Measurements from ENCODE around the gene KLF12.

The KLF12 gene

DNA sequence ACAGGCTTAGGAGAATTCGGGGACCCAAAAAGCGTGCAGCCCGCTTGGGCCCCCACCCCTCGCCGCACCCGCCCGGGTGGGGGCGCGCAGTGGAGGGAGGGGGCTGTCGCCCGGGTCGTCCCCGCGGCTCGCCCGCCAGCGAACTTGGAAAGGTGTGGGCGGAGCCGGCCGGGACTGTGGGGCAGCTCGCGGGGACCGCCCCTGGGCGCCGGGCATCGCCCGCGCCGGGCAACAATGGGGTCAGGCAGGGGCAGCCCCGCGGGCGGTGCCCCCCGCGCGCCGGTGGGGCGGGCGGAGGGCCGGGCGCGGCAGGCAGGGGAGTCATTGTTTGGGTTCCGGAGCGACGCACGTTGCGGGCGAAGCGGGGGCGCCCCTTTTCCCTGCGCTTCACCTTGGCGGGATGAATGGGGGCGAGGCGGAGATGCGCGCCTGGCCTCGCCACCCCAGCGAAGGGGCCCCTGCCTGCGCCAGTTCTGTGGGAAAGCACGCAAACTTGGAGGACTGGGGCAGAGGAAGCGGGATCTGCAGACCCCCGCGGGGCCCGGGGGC is 647 bp upstream of the KLF12 start:
- DNase-seq, result peak; percentile 76 to 81

DNA sequence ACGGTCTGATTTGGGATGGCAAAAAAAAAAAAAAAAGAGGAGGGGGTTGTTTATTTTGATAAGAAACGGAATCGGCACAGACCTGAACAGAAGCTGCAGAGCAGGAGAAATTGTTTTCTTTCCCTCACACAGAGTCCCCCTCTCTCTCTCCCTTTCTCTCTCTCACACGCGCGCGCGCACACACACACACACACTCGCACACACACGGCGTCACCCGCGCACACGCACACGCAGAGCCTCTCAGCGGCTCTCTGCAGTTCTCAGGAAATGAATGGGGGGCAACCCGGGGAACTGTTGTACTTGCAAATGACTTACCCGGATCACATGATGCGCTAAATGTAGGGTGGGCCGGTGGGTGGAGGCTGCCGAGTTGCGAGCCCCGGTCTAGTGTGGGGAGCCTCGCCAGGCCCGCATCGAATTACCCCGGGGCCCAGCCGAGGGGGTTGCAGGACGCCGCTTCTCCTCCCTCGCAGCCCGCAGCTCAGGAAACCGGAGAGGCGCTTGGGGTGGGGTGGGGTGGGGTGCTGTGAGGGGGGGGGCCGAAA is 475 bp downstream of the KLF12 start:
- peak; percentile 81 to 85 for DNase-seq

DNA sequence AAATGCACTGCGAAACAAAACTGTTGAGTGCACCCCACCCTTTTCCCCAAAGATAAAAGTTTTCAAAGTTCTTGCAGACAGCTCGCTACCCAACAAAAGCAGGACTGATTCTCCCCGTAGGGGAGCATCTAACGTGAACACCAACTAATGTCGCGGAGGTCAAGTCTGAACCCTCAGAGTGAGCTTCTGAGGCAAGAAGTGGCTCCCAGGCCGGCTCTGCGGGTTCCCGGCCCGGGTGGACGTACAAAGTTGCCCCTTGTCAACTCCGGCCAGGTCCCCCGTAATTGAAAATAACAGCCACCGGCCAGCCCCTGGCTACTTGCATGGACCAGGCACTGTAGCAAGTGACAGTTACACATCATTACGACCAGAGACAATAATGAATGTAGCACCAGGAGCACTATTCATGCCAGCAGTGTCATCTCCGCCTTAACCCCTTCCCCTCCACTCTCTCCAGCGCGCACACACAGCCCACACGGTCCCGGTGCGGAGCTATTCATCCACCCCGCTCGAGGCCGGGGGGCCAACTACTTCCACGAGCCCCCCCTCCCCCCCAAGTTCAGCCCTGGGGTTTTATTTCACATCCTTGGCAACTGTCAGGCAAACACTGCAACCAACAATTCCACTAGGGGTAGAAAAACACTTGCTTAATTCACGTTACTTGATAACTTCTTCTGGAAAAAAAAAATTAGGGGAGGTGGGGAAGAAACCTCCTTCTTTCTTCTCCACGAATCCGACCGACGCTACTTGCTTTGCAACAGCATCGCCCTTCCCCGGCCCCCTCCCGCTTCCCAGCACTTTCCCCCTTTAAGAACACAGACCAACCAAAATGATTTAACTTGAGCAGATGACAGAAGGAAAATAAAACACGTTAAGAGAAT is 1.2 kb downstream of the KLF12 start:
- peak; percentile 44 to 54 for DNase-seq

DNA sequence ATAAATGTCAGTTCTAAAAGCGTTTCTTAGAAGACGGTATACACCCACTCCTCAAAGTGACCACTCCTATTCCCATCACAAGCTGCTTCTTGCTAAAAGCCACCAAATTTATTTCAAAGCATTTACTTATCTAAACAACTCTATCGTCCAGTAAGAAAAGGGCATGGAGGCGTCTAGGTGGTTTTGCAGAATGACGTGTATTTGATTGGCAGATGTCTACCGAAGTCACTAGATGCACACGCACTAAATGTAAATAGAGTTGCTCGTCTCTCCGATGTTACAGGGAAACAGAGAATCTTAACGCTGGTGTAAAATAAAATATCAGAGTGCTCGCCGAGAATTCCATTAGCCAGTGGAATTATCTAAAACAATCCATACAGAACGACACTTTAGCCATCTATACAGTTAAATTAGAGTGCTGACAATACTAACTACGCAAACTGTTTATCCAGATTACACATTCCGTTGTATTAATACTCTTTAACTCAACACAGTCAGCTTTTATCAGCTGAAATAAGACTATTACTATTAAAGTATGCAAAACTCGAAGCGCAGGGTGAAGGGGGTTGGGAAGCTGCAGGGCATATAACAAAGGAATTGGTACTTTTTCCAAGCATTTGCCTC is 1.9 kb downstream of the KLF12 start:
- DNase-seq, result peak in 1 of 2 experiments; percentile 47

DNA sequence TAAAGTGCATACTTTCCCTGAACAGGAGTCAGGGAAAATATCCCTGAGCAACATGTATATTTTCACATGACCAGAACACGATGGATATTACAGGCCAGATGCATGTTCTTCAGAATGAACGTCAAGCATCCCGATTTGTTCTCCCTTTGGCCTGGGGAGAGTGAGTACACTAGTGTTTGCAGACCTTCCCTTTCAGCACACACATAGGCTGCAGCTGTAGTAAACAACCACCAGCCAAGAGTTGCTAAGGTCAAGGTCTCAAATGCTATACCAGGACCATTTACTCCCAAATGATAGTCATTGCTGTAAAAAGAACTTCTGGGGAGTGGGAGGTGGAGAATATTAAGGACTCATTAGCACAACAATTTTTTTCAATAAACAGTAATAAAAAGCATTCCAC is 3.0 kb downstream of the KLF12 start:
- DNase-seq, result no peak

DNA sequence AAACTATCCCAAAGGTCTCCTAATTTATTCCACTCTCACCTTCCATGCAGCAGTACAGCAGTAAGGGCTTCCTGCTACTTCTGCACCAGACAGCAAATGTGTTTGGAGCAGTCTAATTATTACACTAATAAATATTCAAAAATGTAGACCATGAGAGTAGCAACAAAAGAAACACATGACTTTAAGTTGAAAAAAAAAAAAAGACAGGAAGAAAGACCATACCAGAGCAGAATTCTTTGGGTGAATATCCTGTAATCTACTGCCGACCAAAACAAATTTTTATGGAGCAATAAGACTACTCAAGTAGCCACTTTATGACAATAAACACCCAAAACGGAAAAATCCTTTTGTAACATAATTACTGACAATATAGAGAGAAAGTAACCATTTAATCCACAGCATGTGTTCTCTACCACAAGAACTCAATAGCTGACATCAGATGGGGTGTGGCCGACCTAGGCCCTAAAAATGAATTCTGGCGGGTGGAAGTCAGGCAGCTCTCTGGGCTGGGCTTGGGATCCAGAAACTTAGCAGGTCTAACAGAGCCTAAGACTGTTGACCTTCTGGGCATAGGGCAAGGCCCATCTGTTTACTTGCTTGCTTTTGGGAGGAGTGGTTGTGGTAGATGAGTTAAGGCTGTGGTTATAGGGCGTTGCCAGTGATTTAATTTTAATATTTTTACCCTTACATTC is 4.6 kb downstream of the KLF12 start:
- DNase-seq, result peak in 1 of 2 experiments; percentile 33

DNA sequence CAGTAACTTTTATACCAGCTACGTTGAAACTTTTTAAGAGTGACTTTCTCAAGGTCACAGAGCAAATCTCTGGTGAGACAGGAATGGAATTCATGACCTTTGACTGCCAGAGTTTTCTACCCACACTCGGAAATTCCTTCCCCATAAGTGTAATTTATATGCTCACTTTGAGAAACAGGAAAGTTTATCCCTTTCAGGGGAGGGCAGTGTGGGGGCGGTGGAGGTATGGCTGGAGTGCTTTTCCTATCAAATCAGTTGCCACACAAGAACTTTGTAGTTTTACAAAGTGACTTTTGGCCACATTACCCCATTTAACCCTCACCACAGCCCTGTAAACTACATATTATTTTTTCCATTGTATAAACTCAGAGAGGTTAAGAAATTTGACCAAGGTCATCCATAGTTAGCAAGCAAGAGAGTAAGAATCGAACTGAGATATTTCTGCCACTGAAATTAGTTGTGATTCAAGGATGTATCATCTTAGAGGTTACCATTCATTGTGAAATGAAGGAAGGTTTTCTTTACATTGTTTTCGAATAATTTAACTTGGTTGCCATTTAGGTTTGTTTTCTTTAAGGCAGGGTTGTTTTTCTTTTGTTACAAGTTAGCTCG is 5.9 kb downstream of the KLF12 start:
- DNase-seq, result peak; percentile 52 to 63

DNA sequence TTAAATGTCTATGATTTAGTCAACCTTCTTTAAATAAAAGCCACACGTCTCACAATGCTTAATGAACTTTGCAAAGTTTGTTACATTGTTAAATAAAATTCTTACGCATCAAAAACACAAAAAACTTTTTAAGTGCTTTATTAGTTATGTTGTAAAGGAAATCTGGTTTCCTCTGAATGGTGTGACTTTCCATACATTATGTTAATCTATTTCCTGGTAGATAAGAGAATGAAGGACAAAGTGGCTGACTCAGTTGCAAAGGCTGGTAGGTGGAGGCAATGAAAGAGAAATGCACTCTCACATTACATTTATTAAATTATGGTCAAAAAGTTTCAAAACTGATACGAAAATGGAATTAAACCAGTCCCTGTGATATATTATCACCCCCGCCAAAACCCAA is 15.9 kb downstream of the KLF12 start:
- DNase-seq, result no peak

DNA sequence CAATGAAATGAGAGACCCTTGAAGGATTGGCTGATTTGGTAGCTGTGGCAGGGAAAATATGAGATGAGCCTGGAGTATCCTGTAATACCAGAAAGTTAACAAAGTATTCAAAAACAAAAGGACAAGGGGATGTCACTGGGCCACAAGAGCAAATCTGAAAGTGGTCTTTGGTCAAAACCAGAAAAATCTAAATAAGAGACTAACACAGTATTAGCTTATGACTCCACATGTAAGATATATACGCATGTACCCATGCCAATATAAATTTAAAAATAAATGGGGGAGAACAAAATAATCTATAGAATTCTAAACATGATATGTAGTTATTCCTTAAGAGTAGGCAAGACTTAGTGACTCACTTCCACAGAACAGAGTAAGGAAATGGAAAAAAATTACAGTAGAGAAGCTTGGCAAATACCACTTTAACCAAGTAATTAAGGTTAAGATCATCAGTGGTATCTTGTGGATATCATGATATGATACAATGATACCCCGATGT is 16.9 kb downstream of the KLF12 start:
- no peak for DNase-seq

DNA sequence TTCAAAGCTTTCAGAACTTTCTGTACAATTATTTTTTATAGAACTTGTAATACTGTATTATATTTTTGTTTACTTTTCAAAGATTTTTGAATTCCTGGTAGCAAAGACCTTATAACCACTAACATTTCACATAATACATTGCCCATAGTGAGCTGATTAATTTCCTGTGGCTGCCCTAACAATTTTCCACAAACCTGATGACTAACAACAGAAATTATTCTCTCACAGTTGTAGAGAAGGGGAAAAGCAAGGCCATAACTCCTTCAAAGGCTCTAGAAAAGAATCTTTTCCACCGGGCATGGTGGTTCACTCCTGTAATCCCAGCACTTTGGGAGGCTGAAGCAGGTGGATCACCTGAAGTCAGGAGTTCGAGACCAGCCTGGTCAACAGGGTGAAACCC is 19.1 kb downstream of the KLF12 start:
- DNase-seq, result no peak

DNA sequence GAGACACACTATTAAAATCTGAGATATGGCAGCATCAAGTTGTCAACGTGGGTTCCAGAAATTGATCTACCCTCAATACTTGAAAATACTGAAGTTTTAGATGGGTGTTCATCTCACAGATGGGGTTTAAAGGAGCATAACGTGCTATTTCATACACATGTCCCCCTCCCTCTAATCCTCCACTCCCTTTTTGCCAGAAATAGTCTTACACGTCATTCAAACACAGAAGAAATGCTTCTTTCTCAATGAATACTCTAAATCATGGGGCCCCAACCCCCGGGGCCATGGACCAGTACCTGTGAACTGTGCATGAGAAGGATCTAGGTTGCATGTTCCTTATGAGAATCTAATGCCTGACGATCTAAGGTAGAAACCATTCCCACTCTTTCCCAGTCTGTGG is 19.6 kb downstream of the KLF12 start:
- DNase-seq, result no peak

DNA sequence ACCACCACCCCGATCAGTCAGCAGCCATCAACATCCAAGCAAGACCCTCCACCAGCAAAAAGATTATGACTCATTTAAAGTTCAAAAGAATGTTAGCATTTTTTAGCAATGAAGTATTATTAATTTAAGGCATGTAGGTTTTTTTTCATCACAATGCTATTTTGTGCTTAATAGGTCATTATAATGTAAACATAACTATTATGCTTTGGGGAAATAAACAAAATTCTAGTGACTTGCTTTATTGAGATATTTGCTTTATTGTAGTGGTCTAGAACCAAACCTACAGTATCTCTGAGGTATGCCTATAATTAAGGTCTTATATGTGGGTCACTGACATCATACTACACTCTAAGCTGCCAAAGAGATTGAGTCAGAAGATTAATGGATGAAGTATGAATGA is 20.0 kb downstream of the KLF12 start:
- no peak for DNase-seq

DNA sequence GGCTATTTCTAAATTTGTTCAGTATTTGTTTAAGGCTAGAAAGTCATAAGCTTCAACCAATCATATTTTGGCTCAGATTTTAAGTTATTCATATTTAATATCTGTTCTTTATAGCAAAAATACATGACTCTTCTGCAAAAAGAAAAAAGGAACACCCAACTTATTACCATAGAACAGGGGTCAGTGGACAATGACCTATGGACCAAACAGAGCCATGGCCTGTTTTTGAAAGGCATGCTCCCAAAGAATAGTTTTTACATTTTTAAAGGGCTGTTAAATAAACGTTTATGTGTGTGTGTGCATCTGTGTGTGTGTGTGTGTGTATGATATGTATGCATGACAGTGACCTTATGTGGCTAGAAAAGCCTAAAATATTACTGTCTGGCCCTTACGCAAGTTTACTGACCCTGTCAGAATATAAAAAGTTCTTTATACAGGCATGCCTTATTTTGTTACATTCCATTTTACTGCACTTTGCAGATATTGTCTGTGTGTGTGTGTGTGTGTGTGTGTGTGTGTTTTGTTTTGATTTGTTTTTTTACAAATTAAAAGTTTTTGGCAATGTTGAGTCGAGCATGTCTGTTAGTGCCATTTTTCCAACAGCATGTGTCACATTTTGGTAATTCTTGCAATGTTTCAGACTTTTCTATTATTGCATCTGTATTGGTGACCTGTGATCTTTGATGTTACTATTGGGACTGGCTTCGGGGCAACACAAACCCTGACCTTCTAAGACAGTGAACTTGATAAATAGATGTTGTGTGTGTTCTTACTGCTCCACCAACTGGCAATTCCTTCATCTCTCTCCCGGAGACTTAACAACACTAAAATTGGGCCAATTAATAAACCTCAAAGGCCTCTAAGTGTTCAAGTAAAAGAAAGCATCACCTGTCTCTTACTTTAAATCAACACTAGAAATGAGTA is 22.0 kb downstream of the KLF12 start:
- DNase-seq, result no peak

DNA sequence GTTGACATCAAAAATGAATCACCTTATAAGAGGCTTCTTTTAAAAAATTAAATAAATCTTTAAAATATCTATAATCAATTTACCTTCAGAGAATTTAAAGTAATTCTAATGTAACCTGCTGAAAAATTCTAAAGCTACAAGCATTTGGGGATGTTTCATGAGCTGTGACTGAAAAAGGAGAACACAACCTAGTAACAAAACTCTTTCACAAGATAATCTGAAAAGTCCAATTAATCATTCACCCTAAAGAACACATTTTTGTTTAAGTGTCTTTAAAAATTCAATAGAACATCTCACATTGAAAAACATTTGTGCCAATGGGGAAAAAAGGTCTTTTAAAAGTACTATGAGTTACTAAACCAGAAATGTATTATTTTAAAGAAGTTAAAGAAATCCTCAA is 22.8 kb downstream of the KLF12 start:
- no peak for DNase-seq

DNA sequence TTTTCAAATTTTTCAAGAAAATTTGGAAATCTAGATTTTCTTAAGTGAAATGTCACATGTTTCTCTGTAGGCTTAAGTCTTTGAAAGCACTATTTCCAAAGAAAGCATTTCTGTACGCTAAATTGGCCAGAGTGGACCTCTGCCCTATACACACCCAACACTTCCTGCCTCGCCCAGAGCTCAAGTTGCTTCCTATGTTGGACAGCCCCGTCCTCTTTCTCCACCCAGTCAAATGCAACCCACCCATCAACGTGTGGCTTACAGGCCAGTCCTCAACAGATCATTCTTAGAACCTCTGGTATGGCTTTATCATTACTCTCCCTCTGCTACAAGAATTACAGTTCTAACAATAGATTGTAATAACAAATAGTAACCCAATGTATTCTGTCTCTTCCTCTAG is 24.2 kb downstream of the KLF12 start:
- DNase-seq, result no peak

DNA sequence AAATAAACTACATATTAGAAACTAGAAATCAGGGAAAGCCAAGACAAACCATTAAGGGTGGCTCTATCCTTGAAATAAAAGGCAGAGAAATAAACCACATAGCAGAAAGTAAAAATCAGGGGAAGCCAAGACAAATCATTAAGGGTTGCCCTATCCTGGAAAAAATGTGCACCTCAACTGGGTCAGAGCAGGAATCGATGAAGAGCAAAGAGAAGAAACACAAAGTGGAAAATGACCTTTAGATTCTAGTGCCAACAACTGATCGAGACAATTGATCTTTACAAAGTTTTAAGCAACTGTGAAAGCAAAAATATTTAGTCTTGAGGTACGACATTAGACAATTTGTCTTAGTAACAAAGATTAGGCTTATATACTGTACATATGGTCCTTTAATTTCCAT is 26.6 kb downstream of the KLF12 start:
- no peak for DNase-seq

DNA sequence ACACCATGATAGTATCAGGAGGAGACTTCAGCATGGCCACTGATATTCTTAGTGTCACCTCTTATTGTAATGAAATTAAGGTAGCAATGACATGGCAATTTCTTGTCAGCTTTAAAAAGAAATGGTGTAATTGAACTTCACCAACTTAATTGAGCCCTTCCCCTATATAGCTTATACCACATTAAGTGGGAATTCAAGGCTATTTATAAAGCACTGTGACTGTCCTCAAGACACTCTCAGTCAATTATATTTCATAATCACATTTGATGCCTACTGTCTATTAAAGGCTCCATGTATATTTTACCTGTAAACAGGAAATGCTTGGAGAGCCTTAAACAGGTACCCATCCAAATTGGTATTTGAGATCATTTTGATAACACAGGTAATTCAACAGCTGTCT is 28.3 kb downstream of the KLF12 start:
- DNase-seq, result no peak

DNA sequence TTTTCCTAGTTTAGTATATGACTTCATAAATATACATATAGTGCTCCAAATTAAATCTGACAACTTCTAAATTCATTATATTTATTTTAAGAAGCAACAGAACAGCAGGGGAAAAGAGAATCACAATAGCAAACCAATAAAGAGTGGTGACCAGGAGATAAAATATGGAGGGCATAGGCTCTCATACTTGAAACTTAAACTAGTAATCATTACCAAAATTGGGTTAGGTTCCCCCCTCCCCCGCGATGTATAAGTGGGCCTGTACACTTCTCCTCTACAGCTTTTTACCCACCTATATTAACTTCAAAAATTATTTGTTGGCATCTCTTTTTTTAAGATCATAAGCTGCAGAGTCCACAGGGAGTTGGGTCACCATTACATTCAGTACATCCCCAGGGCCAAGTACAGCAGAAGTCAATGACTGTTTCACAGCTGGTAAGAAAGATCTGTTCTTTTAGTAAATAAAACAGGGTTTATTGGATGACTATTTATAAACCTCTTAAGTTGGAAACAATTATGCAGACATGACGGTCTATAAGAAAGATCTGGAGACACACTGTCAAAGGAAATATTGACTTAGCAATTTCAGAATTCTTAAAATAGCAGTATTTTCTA is 29.4 kb downstream of the KLF12 start:
- DNase-seq, result no peak

DNA sequence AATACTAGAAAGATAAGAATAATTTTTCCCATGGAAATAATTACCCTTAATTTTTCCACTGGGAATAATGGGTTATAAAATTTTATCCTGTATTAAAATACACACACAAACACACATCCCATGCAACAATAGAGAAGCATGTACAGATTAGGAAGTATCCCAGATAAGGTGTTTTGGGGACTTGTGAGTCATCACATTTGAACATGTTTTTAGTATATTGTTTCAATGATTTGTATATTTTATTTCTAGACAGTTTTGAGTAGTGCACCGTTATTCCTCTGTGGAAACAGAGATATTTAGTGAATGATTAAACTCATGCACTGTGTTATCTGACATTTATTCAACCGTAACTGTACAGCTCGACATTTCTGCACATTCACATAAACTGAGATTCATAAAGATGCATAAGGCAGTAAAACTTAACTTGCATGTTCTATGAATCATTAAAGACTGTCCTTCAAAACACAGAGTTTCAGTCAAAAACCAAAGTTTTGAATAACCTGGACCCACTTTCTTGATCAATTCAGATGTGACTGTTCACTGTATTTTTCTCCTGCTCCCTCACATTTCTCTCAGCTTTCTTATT is 30.1 kb downstream of the KLF12 start:
- no peak for DNase-seq

DNA sequence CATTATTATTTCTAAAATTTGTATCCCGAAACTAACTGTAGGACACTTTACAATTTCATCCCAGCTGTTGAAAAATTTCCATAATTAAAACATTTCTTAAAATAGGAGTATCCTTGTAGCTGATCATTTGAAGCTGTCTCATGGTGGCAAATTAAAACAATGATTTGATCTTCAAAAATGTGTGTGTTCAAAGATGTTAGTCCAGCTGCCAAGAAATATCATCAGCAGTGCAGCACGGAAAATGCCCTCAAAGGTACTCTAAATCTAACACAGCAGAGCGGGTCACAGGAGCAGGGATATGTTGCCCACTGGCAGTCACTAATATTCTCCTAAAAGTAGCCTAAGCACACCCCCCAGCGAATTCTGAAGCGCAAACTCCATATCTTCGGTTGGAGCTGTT is 31.0 kb downstream of the KLF12 start:
- DNase-seq, result no peak

DNA sequence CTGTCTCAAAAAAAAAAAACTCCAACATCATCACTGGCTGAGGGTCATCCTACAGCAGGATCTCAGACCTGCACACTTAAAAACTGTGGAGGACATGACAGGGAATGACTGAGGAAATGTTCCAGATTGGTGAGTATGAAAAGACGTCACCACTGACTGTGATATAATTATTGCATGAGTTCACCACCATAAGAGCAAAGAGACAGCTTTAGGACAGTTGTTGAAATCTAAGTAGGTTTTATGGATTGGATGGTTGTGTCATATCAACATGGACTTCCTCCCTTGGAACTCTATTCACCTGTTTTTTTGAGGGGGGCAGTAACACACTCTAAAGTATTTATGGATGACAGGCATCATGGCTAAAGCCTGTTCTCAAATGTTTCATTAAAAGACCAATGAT is 31.5 kb downstream of the KLF12 start:
- DNase-seq, result no peak
